CD14-positive monocyte (primary cell): ENCODE measurements around the gene FOXO1. TPM values are rescaled to one million over a fixed set of nuclear protein-coding genes. Genes with fewer than 3 reads are reported as not detected.

Source experiments
- DNase-seq, 3 donors: peaks; one replicate each; pipeline ENCODE4 v3.0.0-alpha.2; 2011 to 2022
- H2AFZ ChIP-seq: 2 replicates; pipeline ENCODE4 v1.6.0; 2012; ENCODE audit warnings: mild to moderate bottlenecking, low read depth, low read length, inconsistent platforms; ENCODE audit not compliant: insufficient read depth, poor library complexity, severe bottlenecking
- H3K27ac ChIP-seq, 2 donors: 1 replicate in 1 of 2; 2 replicates in 1 of 2; pipeline ENCODE4 v1.5.1; 2012 to 2013; ENCODE audit warnings: low read length in 2 of 2, control low read depth in 1 of 2, inconsistent platforms in 1 of 2, low read depth in 1 of 2, mild to moderate bottlenecking in 1 of 2
- H3K27me3 ChIP-seq, 2 donors: one replicate each; pipeline versions ENCODE4 v1.6.0 to v1.6.1; 2011 to 2013; ENCODE audit warnings: low read length in 2 of 2; ENCODE audit not compliant: control insufficient read depth in 2 of 2, insufficient read depth in 2 of 2
- H3K36me3 ChIP-seq, 2 donors: replicated peaks in 1 of 2; 1 replicate in 1 of 2; 2 replicates in 1 of 2; pipeline versions ENCODE4 v1.5.1 to v1.6.1; 2012 to 2013; ENCODE audit warnings: low read length in 2 of 2, control low read depth in 1 of 2, inconsistent platforms in 1 of 2, mild to moderate bottlenecking in 1 of 2; ENCODE audit not compliant: insufficient read depth in 2 of 2, control insufficient read depth in 1 of 2
- H3K4me1 ChIP-seq, 2 donors: 1 replicate in 1 of 2; 2 replicates in 1 of 2; pipeline versions ENCODE4 v1.5.1 to v1.6.1; 2012 to 2013; ENCODE audit warnings: low read length in 2 of 2, control low read depth in 1 of 2, inconsistent platforms in 1 of 2, mild to moderate bottlenecking in 1 of 2, moderate library complexity in 1 of 2; ENCODE audit not compliant: insufficient read depth in 2 of 2, control insufficient read depth in 1 of 2
- H3K4me2 ChIP-seq: replicated peaks from 2 replicates; pipeline ENCODE3; 2012; ENCODE audit warnings: low read length, moderate library complexity, mild to moderate bottlenecking; ENCODE audit not compliant: poor library complexity, severe bottlenecking; ENCODE audit errors: extremely low read depth
- H3K4me3 ChIP-seq, 3 experiments: fragments of 200-600 bp in 1 of 3; sonication (generic) in 1 of 3; replicated peaks in 1 of 3; 1 replicate in 2 of 3; 2 replicates in 1 of 3; pipeline ENCODE4 v1.5.1; 2011 to 2013; ENCODE audit warnings: low read length in 3 of 3, mild to moderate bottlenecking in 3 of 3, control low read depth in 2 of 3, low read depth in 2 of 3, inconsistent platforms in 1 of 3, moderate library complexity in 1 of 3
- H3K79me2 ChIP-seq: 2 replicates; pipeline ENCODE4 v1.6.0; 2012; ENCODE audit warnings: mild to moderate bottlenecking, control low read depth, inconsistent platforms, low read length, moderate library complexity; ENCODE audit not compliant: insufficient read depth
- H3K9ac ChIP-seq: 2 replicates; pipeline ENCODE4 v1.6.0; 2017; ENCODE audit warnings: low read length, mild to moderate bottlenecking; ENCODE audit not compliant: insufficient read depth, poor library complexity, severe bottlenecking
- H3K9me3 ChIP-seq, 2 donors: replicated peaks in 1 of 2; 1 replicate in 1 of 2; 2 replicates in 1 of 2; pipeline versions ENCODE4 v1.5.1 to v1.6.1; 2012 to 2013; ENCODE audit warnings: low read length in 2 of 2, control low read depth in 1 of 2; ENCODE audit not compliant: control insufficient read depth in 1 of 2, insufficient read depth in 1 of 2
- H4K20me1 ChIP-seq: 2 replicates; pipeline ENCODE4 v1.6.0; 2012; ENCODE audit warnings: mild to moderate bottlenecking, low read length, control low read depth, moderate library complexity; ENCODE audit not compliant: insufficient read depth
- H3K27ac Mint-ChIP-seq, 7 donors: one replicate each; pipeline ENCODE4 v1.8.0; 2020; ENCODE audit warnings: mild to moderate bottlenecking in 7 of 7, mixed read lengths in 7 of 7, moderate library complexity in 6 of 7, inconsistent platforms in 2 of 7
- H3K27me3 Mint-ChIP-seq, 3 donors: one replicate each; pipeline ENCODE4 v1.8.0; 2021 to 2022; ENCODE audit warnings: low read depth in 3 of 3, mild to moderate bottlenecking in 3 of 3, mixed read lengths in 3 of 3, moderate library complexity in 3 of 3, inconsistent platforms in 1 of 3
- H3K36me3 Mint-ChIP-seq, 2 donors: one replicate each; pipeline ENCODE4 v1.8.0; 2020; ENCODE audit warnings: mixed read lengths in 2 of 2, inconsistent platforms in 1 of 2, mild to moderate bottlenecking in 1 of 2
- H3K4me1 Mint-ChIP-seq: one replicate; pipeline ENCODE4 v1.8.0; 2020; ENCODE audit warnings: mild to moderate bottlenecking, mixed read lengths
- H3K4me3 Mint-ChIP-seq, 2 donors: one replicate each; pipeline ENCODE4 v1.8.0; 2020; ENCODE audit warnings: mild to moderate bottlenecking in 2 of 2, mixed read lengths in 2 of 2, moderate library complexity in 1 of 2
- H3K9me3 Mint-ChIP-seq, 7 donors: one replicate each; pipeline ENCODE4 v1.8.0; 2020 to 2022; ENCODE audit warnings: mixed read lengths in 7 of 7, mild to moderate bottlenecking in 6 of 7, moderate library complexity in 6 of 7, inconsistent platforms in 2 of 7
- CTCF ChIP-seq: fragments of 200-600 bp; IDR thresholded peaks from one replicate; pipeline ENCODE4 v1.8.0; 2022; ENCODE audit warnings: antibody characterized with exemption, mild to moderate bottlenecking
- WGBS: methylation state at CpG from one replicate; pipeline ENCODE4 v1.1.5; 2013; ENCODE audit warnings: missing lambda C conversion rate; ENCODE audit not compliant: insufficient coverage; 5-methylcytosine and 5-hydroxymethylcytosine counted together
- intact Hi-C, 2 donors: fragments of 100-400 bp; cut with micrococcal nuclease; formaldehyde crosslinking; loops; one replicate each; pipeline versions ENCODE4 v1.15.0 to v1.15.1; 2023
- polyA plus RNA-seq, 3 donors: library from polyadenylated mRNA; depleted of rRNA in 1 of 3; unstranded in 2 of 3; stranded (reverse) in 1 of 3; fragments of 300-500 nt in 2 of 3; fragments of >200 nt in 1 of 3; fragmentation: Illumina TruSeq in 2 of 3; gene quantifications; 1 replicate in 2 of 3; 2 replicates in 1 of 3; pipeline ENCODE4 v1.2.3, GENCODE V29; 2012 to 2021

FOXO1 gene
- polyA plus RNA-seq, 3 donors, result 3.1 to 11.3 (median 8.0) TPM

GRCh38 chr13:40536443-40537113, 129.9 kb downstream of the FOXO1 start:
- 85% methylated on average over 5 of the region's 9 CpGs for WGBS
- Histone ChIP-seq H4K20me1 (no peaks in the 10 kb centered on the region), H3K79me2 (no peaks in the 10 kb centered on the region), H3K4me1 (peaks cover 19 to 27% of the 10 kb centered on the region in 2 donors), H2AFZ (no peak overlapping the region), H3K4me2 (no peak overlapping the region), H3K27me3 (no peaks in the 10 kb centered on the region), H3K9me3 (no peaks in the 10 kb centered on the region), H3K27ac (no peak overlapping the region), H3K36me3 (no peaks in the 10 kb centered on the region), H3K4me3 (no peak overlapping the region), H3K9ac (no peak overlapping the region)
- Mint-ChIP-seq H3K9me3 (peaks cover 0 to 2% (median 0%) of the 10 kb centered on the region in 7 donors), H3K4me1 (peaks cover 22% of the 10 kb centered on the region), H3K27ac (peak overlapping the region in 4 of 7 donors; percentile 23 to 55 (median 48)), H3K27me3 (peaks cover 0 to 2% (median 0%) of the 10 kb centered on the region in 3 donors), H3K36me3 (no peaks in the 10 kb centered on the region), H3K4me3 (no peak overlapping the region)
- TF ChIP-seq CTCF, result no peak
- intact Hi-C loops, result no loop called here
- peak; percentile 6 to 27 (median 23) for DNase-seq

- Mint-ChIP-seq H3K9me3 (peaks cover 0 to 2% (median 0%) of the 10 kb centered on the region in 7 donors), H3K4me1 (peaks cover 19% of the 10 kb centered on the region), H3K4me3 (no peak overlapping the region), H3K27ac (no peak overlapping the region), H3K36me3 (no peaks in the 10 kb centered on the region), H3K27me3 (peaks cover 0 to 2% (median 0%) of the 10 kb centered on the region in 3 donors)
- no peak for TF ChIP-seq CTCF
- H3K4me1 ChIP-seq, result peaks cover 17 to 21% of the 10 kb centered on the region in 2 donors
- H3K9me3 ChIP-seq, result no peaks in the 10 kb centered on the region
- H3K27ac ChIP-seq, result no peak overlapping the region
- H3K36me3 ChIP-seq, result no peaks in the 10 kb centered on the region
- H2AFZ ChIP-seq, result no peak overlapping the region
- H4K20me1 ChIP-seq, result no peaks in the 10 kb centered on the region
- no peak overlapping the region for H3K4me2 ChIP-seq
- no peak overlapping the region for H3K4me3 ChIP-seq
- no peaks in the 10 kb centered on the region for H3K27me3 ChIP-seq
- H3K79me2 ChIP-seq, result no peaks in the 10 kb centered on the region
- H3K9ac ChIP-seq, result no peak overlapping the region
- WGBS, result 98% methylated on average over 26 of the region's 27 CpGs
- intact Hi-C loops, result no loop called here
- no peak for DNase-seq
Observed at GRCh38 chr13:40535345-40535836, 131.1 kb downstream of the FOXO1 start.
